Spinal cord (tissue), 10 donors: ENCODE measurements around the gene PPP1R13B. TPM values are rescaled to one million over a fixed set of nuclear protein-coding genes. Genes with fewer than 3 reads are reported as not detected.
A peak's percentile ranks its signal among the peaks of the same experiment; 100 is the strongest.

Source experiments
- DNase-seq, 6 donors: peaks; one replicate each; pipeline versions ENCODE4 v3.0.0 to v3.0.0-alpha.2; 2013 to 2015; ENCODE audit warnings: low spot score in 6 of 6, low read depth in 4 of 6
- H3K27ac ChIP-seq: one replicate; pipeline ENCODE4 v1.5.1; 2013; ENCODE audit warnings: low read depth, low read length, control low read depth
- H3K27me3 ChIP-seq: one replicate; pipeline ENCODE4 v1.6.1; 2013; ENCODE audit warnings: low read length; ENCODE audit not compliant: control insufficient read depth, insufficient read depth
- H3K36me3 ChIP-seq: one replicate; pipeline ENCODE4 v1.6.1; 2013; ENCODE audit warnings: low read length; ENCODE audit not compliant: control insufficient read depth, insufficient read depth
- H3K4me1 ChIP-seq: one replicate; pipeline ENCODE4 v1.6.1; 2013; ENCODE audit warnings: low read length; ENCODE audit not compliant: control insufficient read depth, insufficient read depth
- H3K4me3 ChIP-seq: one replicate; pipeline ENCODE4 v1.5.1; 2013; ENCODE audit warnings: low read depth, low read length, control low read depth
- H3K9me3 ChIP-seq: one replicate; pipeline ENCODE4 v1.6.1; 2013; ENCODE audit warnings: low read length; ENCODE audit not compliant: control insufficient read depth, insufficient read depth
- WGBS: methylation state at CpG from one replicate; pipeline ENCODE4 v1.1.5; 2013; ENCODE audit warnings: missing lambda C conversion rate; ENCODE audit not compliant: insufficient coverage; 5-methylcytosine and 5-hydroxymethylcytosine counted together
- polyA plus RNA-seq, 2 donors: library from polyadenylated mRNA; unstranded; fragments of 120-200 nt; gene quantifications; one replicate each; pipeline ENCODE4 v1.2.1, GENCODE V29; 2013; ENCODE audit not compliant: insufficient read length in 2 of 2
- total RNA-seq, 2 donors: library from RNA; depleted of rRNA in 1 of 2; stranded (reverse); fragments of 120-200 nt in 1 of 2; fragments of >200 nt in 1 of 2; gene quantifications; one replicate each; pipeline versions ENCODE4 v1.2.3 to v1.2.4, GENCODE V29; 2013 to 2014
- donor health status: healthy.

Gene PPP1R13B
- total and polyA plus RNA-seq, 4 donors: 16.6 to 46.3 (median 26.5) TPM

GRCh38 chr14:103861413-103862392, 14.3 kb upstream of the PPP1R13B start:
- H3K9me3 ChIP-seq: no peaks in the 10 kb centered on the region
- no peak overlapping the region for H3K4me3 ChIP-seq
- H3K27ac ChIP-seq: no peak overlapping the region
- no peaks in the 10 kb centered on the region for H3K36me3 ChIP-seq
- no peaks in the 10 kb centered on the region for H3K27me3 ChIP-seq
- peaks cover 9% of the 10 kb centered on the region for H3K4me1 ChIP-seq
- 84% methylated on average over 6 of the region's 14 CpGs for WGBS
- DNase-seq: no peak

GRCh38 chr14:103859416-103860202, 12.2 kb upstream of the PPP1R13B start:
- H3K4me3 ChIP-seq: no peak overlapping the region
- H3K27ac ChIP-seq: no peak overlapping the region
- H3K36me3 ChIP-seq: no peaks in the 10 kb centered on the region
- H3K27me3 ChIP-seq: no peaks in the 10 kb centered on the region
- peaks cover 29% of the 10 kb centered on the region for H3K4me1 ChIP-seq
- WGBS: 80% methylated on average over 16 of the region's 18 CpGs
- no peak for DNase-seq
- no peaks in the 10 kb centered on the region for H3K9me3 ChIP-seq

GRCh38 chr14:103858063-103858781, 10.8 kb upstream of the PPP1R13B start:
- no peaks in the 10 kb centered on the region for H3K36me3 ChIP-seq
- peaks cover 30% of the 10 kb centered on the region for H3K4me1 ChIP-seq
- DNase-seq: no peak
- no peak overlapping the region for H3K4me3 ChIP-seq
- H3K27me3 ChIP-seq: no peaks in the 10 kb centered on the region
- H3K27ac ChIP-seq: no peak overlapping the region
- 68% methylated on average over 13 of the region's 13 CpGs for WGBS
- no peaks in the 10 kb centered on the region for H3K9me3 ChIP-seq

- H3K36me3 ChIP-seq: no peaks in the 10 kb centered on the region
- no peak overlapping the region for H3K4me3 ChIP-seq
- H3K27me3 ChIP-seq: no peaks in the 10 kb centered on the region
- H3K4me1 ChIP-seq: peaks cover 30% of the 10 kb centered on the region
- no peaks in the 10 kb centered on the region for H3K9me3 ChIP-seq
- 94% methylated on average over 3 of the region's 6 CpGs for WGBS
- DNase-seq: no peak
- H3K27ac ChIP-seq: no peak overlapping the region
These were observed 9.9 kb upstream of the PPP1R13B start for GRCh38 chr14:103857256-103857655.

- no peaks in the 10 kb centered on the region for H3K27me3 ChIP-seq
- WGBS: 60% methylated on average over 5 of the region's 7 CpGs
- DNase-seq: peak in 1 of 6 donors; percentile 54
- peaks cover 30% of the 10 kb centered on the region for H3K4me1 ChIP-seq
- H3K27ac ChIP-seq: no peak overlapping the region
- H3K4me3 ChIP-seq: no peak overlapping the region
- no peaks in the 10 kb centered on the region for H3K9me3 ChIP-seq
- no peaks in the 10 kb centered on the region for H3K36me3 ChIP-seq
These were observed 9.2 kb upstream of the PPP1R13B start for GRCh38 chr14:103856607-103857006.

GRCh38 chr14:103856105-103856504, 8.7 kb upstream of the PPP1R13B start:
- Histone ChIP-seq H3K9me3 (no peaks in the 10 kb centered on the region), H3K27ac (no peak overlapping the region), H3K4me3 (no peak overlapping the region), H3K36me3 (no peaks in the 10 kb centered on the region), H3K4me1 (peaks cover 30% of the 10 kb centered on the region), H3K27me3 (no peaks in the 10 kb centered on the region)
- WGBS: 90% methylated on average over 8 of the region's 8 CpGs
- no peak for DNase-seq

GRCh38 chr14:103855734-103856095, 8.3 kb upstream of the PPP1R13B start:
- Histone ChIP-seq H3K4me3 (no peak overlapping the region), H3K36me3 (no peaks in the 10 kb centered on the region), H3K4me1 (peaks cover 30% of the 10 kb centered on the region), H3K27me3 (no peaks in the 10 kb centered on the region), H3K27ac (no peak overlapping the region), H3K9me3 (no peaks in the 10 kb centered on the region)
- no peak for DNase-seq
- WGBS: 44% methylated on average over 6 of the region's 6 CpGs

GRCh38 chr14:103854822-103855733, 7.7 kb upstream of the PPP1R13B start:
- Histone ChIP-seq H3K9me3 (no peaks in the 10 kb centered on the region), H3K4me3 (no peak overlapping the region), H3K4me1 (peaks cover 30% of the 10 kb centered on the region), H3K27ac (no peak overlapping the region), H3K36me3 (no peaks in the 10 kb centered on the region), H3K27me3 (no peaks in the 10 kb centered on the region)
- DNase-seq: peak in 1 of 6 donors; percentile 24
- WGBS: 30% methylated on average over 12 of the region's 18 CpGs
